ENCODE data around the gene ARHGAP28. TPM values are rescaled to one million over a fixed set of nuclear protein-coding genes. Genes with fewer than 3 reads are reported as not detected.

Gene ARHGAP28
- polyA plus RNA-seq, 1 of the 3 experiments (the other 2 are of a cell fraction), result 0.99 TPM

DNA sequence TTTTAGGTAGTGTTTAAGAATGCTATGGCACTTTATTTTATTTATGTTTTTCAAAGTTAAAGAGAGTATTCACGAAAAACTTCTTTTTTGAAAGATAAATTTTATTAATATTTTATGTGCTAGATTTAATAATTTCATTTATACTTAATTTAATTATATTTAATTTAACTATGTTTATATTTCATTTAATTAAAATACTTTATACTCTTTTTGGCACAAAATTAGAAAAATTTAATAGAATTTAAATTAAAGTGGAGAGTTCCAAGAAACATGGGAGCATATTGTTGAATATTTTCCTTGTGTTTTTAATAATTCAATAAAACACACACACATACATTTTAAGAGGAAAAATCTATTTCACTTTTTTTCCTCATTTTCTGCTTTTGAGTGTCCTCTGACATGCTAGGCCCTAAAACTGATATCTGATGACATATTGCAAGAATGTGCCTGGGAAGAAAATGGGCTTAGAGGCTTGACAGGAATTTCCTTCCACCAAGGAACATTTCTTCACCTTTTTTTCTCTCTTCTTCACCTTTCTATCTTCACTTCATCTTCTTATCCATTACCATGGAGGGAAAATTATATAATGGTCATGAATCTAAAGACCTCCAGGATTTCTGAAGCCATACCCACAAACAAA, 15.4 kb downstream of the ARHGAP28 start (continued):
- TF ChIP-seq, protein P1, sequence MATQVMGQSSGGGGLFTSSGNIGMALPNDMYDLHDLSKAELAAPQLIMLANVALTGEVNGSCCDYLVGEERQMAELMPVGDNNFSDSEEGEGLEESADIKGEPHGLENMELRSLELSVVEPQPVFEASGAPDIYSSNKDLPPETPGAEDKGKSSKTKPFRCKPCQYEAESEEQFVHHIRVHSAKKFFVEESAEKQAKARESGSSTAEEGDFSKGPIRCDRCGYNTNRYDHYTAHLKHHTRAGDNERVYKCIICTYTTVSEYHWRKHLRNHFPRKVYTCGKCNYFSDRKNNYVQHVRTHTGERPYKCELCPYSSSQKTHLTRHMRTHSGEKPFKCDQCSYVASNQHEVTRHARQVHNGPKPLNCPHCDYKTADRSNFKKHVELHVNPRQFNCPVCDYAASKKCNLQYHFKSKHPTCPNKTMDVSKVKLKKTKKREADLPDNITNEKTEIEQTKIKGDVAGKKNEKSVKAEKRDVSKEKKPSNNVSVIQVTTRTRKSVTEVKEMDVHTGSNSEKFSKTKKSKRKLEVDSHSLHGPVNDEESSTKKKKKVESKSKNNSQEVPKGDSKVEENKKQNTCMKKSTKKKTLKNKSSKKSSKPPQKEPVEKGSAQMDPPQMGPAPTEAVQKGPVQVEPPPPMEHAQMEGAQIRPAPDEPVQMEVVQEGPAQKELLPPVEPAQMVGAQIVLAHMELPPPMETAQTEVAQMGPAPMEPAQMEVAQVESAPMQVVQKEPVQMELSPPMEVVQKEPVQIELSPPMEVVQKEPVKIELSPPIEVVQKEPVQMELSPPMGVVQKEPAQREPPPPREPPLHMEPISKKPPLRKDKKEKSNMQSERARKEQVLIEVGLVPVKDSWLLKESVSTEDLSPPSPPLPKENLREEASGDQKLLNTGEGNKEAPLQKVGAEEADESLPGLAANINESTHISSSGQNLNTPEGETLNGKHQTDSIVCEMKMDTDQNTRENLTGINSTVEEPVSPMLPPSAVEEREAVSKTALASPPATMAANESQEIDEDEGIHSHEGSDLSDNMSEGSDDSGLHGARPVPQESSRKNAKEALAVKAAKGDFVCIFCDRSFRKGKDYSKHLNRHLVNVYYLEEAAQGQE (IDR thresholded peaks at IDR 0.05; ENCODE audit: low read depth, low read length), result no peak
- TF ChIP-seq CHD2 (IDR thresholded peaks at IDR 0.05; ENCODE audit: low read length, partially characterized antibody) (no peak), SMC3 (IDR thresholded peaks at IDR 0.05; ENCODE audit: low read depth, low read length) (no peak), RXRA (IDR thresholded peaks at IDR 0.05; ENCODE audit: borderline replicate concordance, low read depth) (no peak)

GRCh38 chr18:6745504-6746031, 16.1 kb downstream of the ARHGAP28 start:
- no peak overlapping the region for H2AFZ ChIP-seq (ENCODE audit: low read depth)
- POLR2A ChIA-PET, result no interaction called here
- TF ChIP-seq RAD21 (IDR thresholded peaks at IDR 0.05; ENCODE audit: low read length) (no peak), EZH2phosphoT487 (IDR thresholded peaks at IDR 0.05; ENCODE audit: borderline replicate concordance, low read depth) (no peak), SMC3 (IDR thresholded peaks at IDR 0.05; ENCODE audit: low read depth, low read length) (no peak), USF1 (IDR thresholded peaks at IDR 0.05; ENCODE audit: borderline replicate concordance, low read depth) (no peak), CHD2 (IDR thresholded peaks at IDR 0.05; ENCODE audit: low read length, partially characterized antibody) (no peak), ELF1 (IDR thresholded peaks at IDR 0.05) (no peak), TEAD4 (IDR thresholded peaks at IDR 0.05; ENCODE audit: borderline replicate concordance, insufficient read depth) (no peak), FOXM1 (IDR thresholded peaks at IDR 0.05; ENCODE audit: low read depth) (no peak), RCOR1 (IDR thresholded peaks at IDR 0.05; ENCODE audit: low read length) (no peak), FOSL2 (IDR thresholded peaks at IDR 0.05; ENCODE audit: borderline replicate concordance, low read depth) (no peak), NRF1 (IDR thresholded peaks at IDR 0.05; ENCODE audit: low read depth, low read length) (no peak), NFIC (IDR thresholded peaks at IDR 0.05; ENCODE audit: borderline replicate concordance) (no peak), EP300 (IDR thresholded peaks at IDR 0.05; ENCODE audit: borderline replicate concordance in 1 of 2, low read depth in 1 of 2, low read length in 1 of 2) (no peak), TCF12 (IDR thresholded peaks at IDR 0.05) (no peak), GATA2 (CRISPR knock-in tag; IDR thresholded peaks at IDR 0.05) (no peak), CTCF (IDR thresholded peaks at IDR 0.05) (no peak)
- TF ChIP-seq, protein P2, sequence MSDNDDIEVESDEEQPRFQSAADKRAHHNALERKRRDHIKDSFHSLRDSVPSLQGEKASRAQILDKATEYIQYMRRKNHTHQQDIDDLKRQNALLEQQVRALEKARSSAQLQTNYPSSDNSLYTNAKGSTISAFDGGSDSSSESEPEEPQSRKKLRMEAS (IDR thresholded peaks at IDR 0.05; ENCODE audit: low read depth), result no peak
- TF ChIP-seq, protein P3, sequence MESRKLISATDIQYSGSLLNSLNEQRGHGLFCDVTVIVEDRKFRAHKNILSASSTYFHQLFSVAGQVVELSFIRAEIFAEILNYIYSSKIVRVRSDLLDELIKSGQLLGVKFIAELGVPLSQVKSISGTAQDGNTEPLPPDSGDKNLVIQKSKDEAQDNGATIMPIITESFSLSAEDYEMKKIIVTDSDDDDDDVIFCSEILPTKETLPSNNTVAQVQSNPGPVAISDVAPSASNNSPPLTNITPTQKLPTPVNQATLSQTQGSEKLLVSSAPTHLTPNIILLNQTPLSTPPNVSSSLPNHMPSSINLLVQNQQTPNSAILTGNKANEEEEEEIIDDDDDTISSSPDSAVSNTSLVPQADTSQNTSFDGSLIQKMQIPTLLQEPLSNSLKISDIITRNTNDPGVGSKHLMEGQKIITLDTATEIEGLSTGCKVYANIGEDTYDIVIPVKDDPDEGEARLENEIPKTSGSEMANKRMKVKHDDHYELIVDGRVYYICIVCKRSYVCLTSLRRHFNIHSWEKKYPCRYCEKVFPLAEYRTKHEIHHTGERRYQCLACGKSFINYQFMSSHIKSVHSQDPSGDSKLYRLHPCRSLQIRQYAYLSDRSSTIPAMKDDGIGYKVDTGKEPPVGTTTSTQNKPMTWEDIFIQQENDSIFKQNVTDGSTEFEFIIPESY (IDR thresholded peaks at IDR 0.05; ENCODE audit: borderline replicate concordance, low read depth), result no peak
- TF ChIP-seq, protein P4, sequence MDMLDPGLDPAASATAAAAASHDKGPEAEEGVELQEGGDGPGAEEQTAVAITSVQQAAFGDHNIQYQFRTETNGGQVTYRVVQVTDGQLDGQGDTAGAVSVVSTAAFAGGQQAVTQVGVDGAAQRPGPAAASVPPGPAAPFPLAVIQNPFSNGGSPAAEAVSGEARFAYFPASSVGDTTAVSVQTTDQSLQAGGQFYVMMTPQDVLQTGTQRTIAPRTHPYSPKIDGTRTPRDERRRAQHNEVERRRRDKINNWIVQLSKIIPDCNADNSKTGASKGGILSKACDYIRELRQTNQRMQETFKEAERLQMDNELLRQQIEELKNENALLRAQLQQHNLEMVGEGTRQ (IDR thresholded peaks at IDR 0.05; ENCODE audit: borderline replicate concordance, low read depth, low read length), result no peak
- peaks cover 6% of the 10 kb centered on the region; the same call in 1 of the 2 replicates for H4K20me1 ChIP-seq (ENCODE audit: insufficient read depth)
- H3K4me3 ChIP-seq (ENCODE audit: low read depth in 2 of 2, low read length in 1 of 2), result no peak overlapping the region
- H3K79me2 ChIP-seq (ENCODE audit: insufficient read depth), result no peaks in the 10 kb centered on the region
- H3K9ac ChIP-seq, result no peak overlapping the region
- no peak overlapping the region for H3K4me2 ChIP-seq
- peaks cover 16% of the 10 kb centered on the region for H3F3A ChIP-seq (replicated peaks; ENCODE audit: insufficient read depth)
- CTCF ChIA-PET, result no interaction called here
- DNase-seq, result no peak
- H3K4me1 ChIP-seq (ENCODE audit: control insufficient read depth in 1 of 2, insufficient read depth in 2 of 2, low read depth in 1 of 2, low read length in 1 of 2), result peaks cover 4 to 7% of the 10 kb centered on the region in 2 experiments; a peak in 3 of 4 replicates
- H3K27ac ChIP-seq (ENCODE audit: low read depth in 2 of 2, low read length in 1 of 2), result no peak overlapping the region
- H3K36me3 ChIP-seq (replicated peaks in 1 of 2; ENCODE audit: control insufficient read depth in 1 of 2, insufficient read depth in 2 of 2, low read length in 1 of 2), result no peaks in the 10 kb centered on the region
- H3K27me3 ChIP-seq (ENCODE audit: insufficient read depth), result no peaks in the 10 kb centered on the region
- WGBS (ENCODE audit: low lambda C conversion rate), result 72% methylated on average over 5 of the region's 5 CpGs
- no peaks in the 10 kb centered on the region for H3K9me2 ChIP-seq
- H3K9me3 ChIP-seq, result no peaks in the 10 kb centered on the region
